ENCODE results near the gene COPE.

Gene COPE

GRCh38 chr19:18862976-18863842 is 56.0 kb downstream of the COPE start:
- DNase-seq (ENCODE audit: extremely low spot score), result no peak
- CTCF ChIA-PET, result interaction anchor here (1.4 to 8.1 kb wide), 3 partner anchors 15 to 274 kb away, joined by 3 to 60 read pairs (median 21); no protein-coding TSS in a partner anchor
- POLR2A ChIA-PET, result no interaction called here
- TF ChIP-seq, protein P1, sequence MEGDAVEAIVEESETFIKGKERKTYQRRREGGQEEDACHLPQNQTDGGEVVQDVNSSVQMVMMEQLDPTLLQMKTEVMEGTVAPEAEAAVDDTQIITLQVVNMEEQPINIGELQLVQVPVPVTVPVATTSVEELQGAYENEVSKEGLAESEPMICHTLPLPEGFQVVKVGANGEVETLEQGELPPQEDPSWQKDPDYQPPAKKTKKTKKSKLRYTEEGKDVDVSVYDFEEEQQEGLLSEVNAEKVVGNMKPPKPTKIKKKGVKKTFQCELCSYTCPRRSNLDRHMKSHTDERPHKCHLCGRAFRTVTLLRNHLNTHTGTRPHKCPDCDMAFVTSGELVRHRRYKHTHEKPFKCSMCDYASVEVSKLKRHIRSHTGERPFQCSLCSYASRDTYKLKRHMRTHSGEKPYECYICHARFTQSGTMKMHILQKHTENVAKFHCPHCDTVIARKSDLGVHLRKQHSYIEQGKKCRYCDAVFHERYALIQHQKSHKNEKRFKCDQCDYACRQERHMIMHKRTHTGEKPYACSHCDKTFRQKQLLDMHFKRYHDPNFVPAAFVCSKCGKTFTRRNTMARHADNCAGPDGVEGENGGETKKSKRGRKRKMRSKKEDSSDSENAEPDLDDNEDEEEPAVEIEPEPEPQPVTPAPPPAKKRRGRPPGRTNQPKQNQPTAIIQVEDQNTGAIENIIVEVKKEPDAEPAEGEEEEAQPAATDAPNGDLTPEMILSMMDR (IDR thresholded peaks at IDR 0.05; ENCODE audit: control extremely low read depth, extremely low read depth, low read depth, missing control alignments), result no peak

DNA sequence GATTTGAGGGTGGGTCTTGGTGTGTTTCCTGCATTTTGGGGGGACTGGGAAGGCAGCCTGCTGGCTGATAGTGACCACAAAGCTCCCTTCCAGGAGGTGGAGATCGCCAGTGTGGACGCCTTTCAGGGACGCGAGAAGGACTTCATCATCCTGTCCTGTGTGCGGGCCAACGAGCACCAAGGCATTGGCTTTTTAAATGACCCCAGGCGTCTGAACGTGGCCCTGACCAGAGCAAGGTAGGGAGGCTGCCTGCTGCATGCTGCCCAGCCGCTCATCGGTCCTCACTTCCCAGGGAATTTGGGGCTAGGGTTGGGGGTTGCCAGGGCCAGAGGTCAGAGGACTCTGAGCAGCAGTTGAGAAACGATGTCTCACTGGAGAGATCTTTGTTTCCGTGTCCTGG is 57.3 kb downstream of the COPE start:
- ChIA-PET CTCF (interaction anchor here (8.1 kb wide), 1 partner anchor 14 kb away, joined by 60 read pairs; no protein-coding TSS in a partner anchor), POLR2A (no interaction called here)
- TF ChIP-seq, protein P1 (IDR thresholded peaks at IDR 0.05; ENCODE audit: control extremely low read depth, extremely low read depth, low read depth, missing control alignments), result no peak
- no peak for DNase-seq (ENCODE audit: extremely low spot score)

GRCh38 chr19:18861235-18861634 is 58.0 kb downstream of the COPE start:
- DNase-seq (ENCODE audit: extremely low spot score), result no peak
- POLR2A ChIA-PET, result no interaction called here
- TF ChIP-seq, protein P1 (IDR thresholded peaks at IDR 0.05; ENCODE audit: control extremely low read depth, extremely low read depth, low read depth, missing control alignments), result no peak
- CTCF ChIA-PET, result interaction anchor here (8.1 kb wide), 1 partner anchor 14 kb away, joined by 60 read pairs; no protein-coding TSS in a partner anchor

DNA sequence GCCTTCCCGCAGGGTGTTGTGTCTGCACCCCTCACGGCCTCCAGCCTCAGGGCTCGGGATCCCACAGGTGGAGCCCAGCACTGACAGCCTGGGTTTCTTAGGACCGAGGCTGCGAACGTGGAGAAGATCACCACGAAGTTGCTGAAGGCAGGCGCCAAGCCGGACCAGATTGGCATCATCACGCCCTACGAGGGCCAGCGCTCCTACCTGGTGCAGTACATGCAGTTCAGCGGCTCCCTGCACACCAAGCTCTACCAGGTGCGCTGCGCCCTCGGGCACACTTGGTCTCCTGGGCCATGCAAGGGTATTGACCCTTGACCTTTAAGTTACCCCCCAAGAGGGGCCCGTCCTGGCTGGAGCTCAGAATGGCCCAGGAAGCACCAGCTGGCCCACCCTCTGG is 58.5 kb downstream of the COPE start:
- CTCF ChIA-PET, result interaction anchor here (8.1 kb wide), 1 partner anchor 13 kb away, joined by 60 read pairs; no protein-coding TSS in a partner anchor
- TF ChIP-seq, protein P1 (IDR thresholded peaks at IDR 0.05; ENCODE audit: control extremely low read depth, extremely low read depth, low read depth, missing control alignments), result no peak
- POLR2A ChIA-PET, result no interaction called here
- no peak for DNase-seq (ENCODE audit: extremely low spot score)

DNA sequence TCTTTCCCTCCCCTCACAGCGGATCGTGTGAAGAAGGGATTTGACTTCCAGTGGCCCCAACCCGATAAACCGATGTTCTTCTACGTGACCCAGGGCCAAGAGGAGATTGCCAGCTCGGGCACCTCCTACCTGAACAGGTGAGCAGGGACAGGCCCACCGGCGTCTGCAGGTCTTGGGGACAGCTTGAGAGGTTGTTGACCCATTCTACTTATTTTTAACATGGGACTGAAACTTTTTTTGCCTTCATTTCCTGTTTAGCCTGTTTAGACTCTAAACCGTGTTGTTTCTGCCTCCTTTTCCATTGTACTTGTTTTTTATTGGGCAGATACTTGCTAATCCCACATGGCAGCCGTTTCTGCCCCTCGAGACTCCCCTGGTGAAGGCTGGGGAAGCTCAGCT is 58.9 kb downstream of the COPE start:
- TF ChIP-seq, protein P1 (IDR thresholded peaks at IDR 0.05; ENCODE audit: control extremely low read depth, extremely low read depth, low read depth, missing control alignments), result no peak

GRCh38 chr19:18859676-18860301 is 59.4 kb downstream of the COPE start:
- ChIA-PET CTCF (interaction anchor here (8.1 kb wide), 1 partner anchor 12 kb away, joined by 60 read pairs; no protein-coding TSS in a partner anchor), POLR2A (no interaction called here)
- TF ChIP-seq, protein P1 (IDR thresholded peaks at IDR 0.05; ENCODE audit: control extremely low read depth, extremely low read depth, low read depth, missing control alignments), result no peak
- DNase-seq (ENCODE audit: extremely low spot score), result no peak

More for the DNA sequence above, 58.9 kb downstream of the COPE start:
- ChIA-PET POLR2A (no interaction called here), CTCF (interaction anchor here (8.1 kb wide), 1 partner anchor 13 kb away, joined by 60 read pairs; no protein-coding TSS in a partner anchor)
- no peak for DNase-seq (ENCODE audit: extremely low spot score)

Data from GM10248 (cell line).